ENCODE data around the gene DENND4A.
"Not testable (repeated sequence)": the region's sequence is repeated elsewhere in the genome, so short reads cannot be mapped to it uniquely, and the experiment has no call there.

DENND4A gene

DNA sequence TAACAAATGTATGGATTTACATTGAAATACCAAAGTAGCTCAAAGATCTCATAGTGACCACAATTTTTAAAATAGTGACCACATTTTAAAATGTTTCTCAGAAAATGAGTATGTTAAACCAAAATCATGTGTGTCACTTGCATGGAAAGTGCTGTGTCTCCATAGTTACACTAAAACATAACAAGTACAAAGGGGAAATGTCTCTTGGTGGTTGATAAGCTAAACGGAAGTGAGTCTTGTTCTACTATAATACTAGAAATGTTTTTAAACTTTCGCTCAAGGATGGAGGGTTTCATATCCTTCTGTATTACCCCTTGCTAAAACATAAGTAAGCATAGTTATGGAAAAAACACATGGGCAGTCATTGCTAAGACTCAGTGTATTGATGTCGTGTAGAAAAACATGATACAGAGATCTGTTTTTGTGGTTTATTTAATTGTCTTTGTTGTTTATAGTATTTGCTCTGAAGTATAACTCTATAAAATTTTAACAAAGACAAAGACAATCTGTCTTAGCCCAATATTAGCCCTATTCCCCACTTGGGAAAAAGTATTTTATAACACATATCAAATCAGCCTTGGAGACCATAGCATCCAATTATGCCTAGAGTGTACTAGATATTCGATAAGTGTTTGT is 27.0 kb upstream of the DENND4A start:
- DNase-seq (ENCODE audit: low spot score) = no peak

DNA sequence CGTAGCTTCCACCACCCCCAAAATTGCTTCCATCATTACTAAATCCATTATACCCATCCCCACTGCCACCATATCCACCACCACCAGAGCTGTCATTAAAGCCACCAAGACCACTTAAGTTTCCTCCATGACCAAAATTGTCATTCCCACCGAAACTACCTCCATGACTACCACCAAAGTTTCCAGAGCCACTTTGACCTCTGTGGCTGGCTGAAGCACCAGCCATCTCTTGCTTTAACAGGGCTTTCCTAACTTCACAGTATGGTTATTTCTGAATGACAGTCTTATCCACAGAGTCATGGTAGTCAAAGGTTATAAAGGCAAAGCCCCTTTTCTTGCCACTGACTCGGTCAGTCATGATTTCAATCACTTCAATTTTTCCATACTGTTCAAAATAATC is 24.3 kb upstream of the DENND4A start:
- DNase-seq (ENCODE audit: low spot score) = no peak

DNA sequence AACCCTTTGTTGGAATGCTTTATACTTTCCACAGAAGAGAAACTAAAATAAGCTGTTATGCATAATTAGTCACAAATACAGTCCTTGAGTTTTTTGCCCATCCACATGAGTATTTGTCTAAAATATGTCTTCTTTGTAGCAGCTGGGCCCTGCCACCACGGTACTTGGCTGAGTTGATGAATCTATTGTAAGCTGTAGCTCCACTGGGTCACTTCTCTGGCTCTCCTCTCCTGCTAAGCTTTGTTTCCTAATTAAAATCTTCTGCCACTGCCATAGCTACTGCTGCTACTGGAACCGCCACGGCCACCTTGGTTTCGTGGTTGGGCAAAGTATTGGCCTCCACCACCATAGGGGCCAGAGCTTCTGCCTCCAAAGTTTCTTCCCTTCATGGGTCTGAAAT is 23.9 kb upstream of the DENND4A start:
- DNase-seq (ENCODE audit: low spot score) = not testable (repeated sequence)

DNA sequence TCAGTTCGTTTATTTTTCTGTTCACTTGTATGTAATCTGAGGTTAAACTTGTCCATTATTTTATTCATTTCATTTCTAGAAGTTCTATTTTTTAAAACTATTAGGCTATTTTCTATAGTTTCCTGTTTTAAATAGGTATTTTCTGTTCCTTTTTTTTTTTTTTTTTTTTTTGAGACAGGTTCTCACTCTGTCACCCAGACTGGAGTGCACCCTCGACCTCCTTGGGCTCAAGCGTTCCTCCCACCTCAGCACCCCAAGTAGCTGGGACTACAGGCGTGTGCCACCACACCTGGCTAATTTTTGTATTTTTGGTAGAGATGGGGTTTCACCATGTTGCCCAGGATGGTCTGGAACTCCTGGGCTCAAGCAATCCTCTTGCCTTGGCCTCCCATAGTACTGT is 22.2 kb upstream of the DENND4A start:
- DNase-seq (ENCODE audit: low spot score) = not testable (repeated sequence)

DNA sequence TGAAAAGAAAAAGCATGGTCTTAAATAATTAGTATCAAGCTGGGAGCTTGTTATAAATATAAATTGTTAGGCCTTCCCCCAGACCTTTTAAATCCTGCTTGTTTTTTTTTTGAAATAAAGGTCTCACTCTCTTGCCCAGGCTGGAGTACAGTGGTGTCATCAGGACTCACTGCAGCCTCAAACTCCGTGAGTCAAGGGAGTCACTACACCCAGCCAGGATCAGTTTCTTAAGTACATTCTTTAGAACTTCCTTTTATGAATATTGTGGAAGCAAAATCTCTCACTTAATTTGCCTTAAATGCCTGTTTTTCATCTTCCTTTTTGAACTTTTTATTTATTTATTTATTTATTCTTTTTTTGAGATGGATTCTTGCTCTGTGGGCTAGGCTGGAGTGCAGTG is 20.8 kb upstream of the DENND4A start:
- no peak for DNase-seq (ENCODE audit: low spot score)

DNA sequence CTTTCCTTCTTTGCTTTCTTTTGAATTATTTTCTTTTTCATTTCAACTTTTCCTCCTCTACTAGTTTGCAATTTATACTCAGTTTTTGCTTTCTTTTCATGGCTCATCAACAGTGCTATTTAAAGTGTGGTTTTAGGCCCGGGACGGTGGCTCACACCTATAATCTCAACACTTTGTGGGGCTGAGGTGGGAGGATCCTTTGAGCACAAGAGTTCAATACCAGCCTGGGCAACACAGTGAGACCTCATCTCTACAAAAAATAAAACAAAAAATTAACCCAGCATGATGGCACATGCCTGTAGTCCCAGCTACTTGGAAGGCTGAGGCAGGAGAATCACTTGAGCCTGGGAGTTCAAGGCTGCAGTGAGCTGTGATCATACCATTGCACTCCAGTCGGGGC is 20.4 kb upstream of the DENND4A start:
- no peak for DNase-seq (ENCODE audit: low spot score)

DNA sequence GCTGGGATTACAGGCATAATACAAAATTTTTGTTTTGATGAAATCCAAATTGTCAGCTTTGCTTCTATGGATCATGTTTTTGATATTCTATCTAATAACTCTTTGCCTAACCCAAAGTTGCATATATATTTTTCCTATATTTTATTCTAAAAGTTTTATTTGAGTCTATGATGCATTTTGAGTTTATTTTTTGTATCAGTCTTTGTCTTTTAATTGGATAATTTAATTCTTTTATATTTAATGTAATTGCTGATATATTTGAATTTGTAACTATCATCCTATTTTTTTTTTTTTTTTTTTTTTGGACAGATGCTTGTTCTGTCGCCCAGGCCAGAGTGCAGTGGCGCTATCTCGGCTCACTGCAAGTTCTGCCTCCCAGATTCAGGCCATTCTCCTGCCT is 19.7 kb upstream of the DENND4A start:
- DNase-seq (ENCODE audit: low spot score) = no peak

DNA sequence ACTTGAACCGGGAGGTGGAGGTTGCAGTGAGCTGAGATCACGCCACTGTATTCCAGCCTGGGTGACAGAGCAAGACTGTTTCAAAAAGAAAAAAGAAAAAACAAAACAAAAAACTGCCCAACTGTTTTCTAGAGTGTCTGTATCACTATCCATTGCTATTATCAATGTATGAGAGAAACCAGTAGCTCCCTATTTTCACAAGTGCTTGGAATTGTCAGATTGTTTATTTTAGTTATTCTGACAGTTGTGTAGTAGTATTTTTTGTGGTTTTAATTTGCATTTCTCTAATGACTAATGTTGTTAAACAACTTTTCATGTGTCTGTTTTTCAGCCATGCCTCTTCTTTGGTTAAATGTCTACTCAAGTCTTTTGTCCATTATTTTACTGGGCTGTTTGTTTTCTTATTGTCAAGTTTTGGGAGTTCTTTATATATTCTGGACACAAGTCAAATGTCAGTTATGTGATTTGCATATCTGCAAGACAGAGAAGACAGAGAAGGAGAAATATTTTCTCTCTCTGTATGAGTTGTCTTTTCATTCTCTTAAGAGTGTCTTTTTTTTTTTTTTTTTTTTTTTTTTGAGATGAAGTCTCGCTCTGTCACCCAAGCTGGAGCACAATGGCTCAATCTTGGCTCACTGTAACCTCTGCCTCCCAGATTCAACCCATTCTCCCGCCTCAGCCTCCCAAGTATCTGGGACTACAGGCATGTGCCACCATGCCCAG is 19.1 kb upstream of the DENND4A start:
- not testable (repeated sequence) for DNase-seq (ENCODE audit: low spot score)

DNA sequence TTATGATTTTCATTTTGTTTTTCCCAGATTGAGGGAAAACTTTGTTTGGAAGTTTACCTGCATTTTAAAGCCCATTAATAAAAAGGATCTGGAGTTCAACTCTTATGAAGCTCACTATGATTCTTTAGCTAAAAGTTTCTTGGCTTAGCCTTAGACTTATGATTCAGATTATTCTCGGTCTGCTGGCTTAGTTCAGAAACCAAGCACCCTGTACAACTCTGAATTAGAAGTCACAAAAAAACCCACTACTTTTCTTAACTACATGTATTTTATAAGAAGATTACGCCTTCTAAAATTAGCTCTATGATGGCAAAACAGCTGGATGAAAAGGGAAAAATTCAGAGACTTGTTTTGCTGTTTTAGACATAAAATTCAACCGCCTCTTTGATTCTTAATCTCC is 14.3 kb upstream of the DENND4A start:
- no peak for DNase-seq (ENCODE audit: low spot score)

DNA sequence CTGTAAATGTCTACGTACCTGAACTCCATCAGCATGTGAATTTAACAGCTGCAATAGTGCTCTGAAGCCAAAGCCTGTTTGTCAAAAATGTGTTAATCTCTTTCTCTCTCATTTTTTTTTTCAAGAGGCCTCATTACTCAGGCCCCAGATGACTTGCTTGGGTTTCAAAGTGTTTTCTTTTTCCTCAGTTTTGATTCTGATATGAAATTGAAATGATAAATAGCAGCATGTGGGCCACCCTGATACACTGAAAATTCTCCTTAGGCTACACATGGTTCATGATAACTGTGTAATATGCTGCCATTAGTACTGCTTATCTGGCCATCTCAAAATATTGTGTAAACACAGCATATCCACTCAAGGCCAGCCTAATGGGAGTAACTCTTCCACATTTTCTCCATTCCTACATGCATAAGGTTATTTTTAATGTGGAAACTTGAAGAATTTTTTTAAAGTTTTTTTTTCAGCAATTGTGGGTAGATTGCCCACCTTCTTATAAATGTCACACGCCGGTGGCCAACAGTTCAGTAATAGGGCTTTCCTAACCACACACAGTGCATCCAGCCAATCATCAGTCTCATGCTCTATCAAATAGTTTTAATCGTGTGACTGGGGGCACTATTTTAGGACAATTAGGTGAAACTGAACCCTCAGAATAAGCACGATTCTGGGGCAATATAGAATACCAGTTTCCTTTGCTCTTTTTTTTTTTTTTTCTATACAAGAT is 13.1 kb upstream of the DENND4A start:
- DNase-seq (ENCODE audit: low spot score) = no peak

DNA sequence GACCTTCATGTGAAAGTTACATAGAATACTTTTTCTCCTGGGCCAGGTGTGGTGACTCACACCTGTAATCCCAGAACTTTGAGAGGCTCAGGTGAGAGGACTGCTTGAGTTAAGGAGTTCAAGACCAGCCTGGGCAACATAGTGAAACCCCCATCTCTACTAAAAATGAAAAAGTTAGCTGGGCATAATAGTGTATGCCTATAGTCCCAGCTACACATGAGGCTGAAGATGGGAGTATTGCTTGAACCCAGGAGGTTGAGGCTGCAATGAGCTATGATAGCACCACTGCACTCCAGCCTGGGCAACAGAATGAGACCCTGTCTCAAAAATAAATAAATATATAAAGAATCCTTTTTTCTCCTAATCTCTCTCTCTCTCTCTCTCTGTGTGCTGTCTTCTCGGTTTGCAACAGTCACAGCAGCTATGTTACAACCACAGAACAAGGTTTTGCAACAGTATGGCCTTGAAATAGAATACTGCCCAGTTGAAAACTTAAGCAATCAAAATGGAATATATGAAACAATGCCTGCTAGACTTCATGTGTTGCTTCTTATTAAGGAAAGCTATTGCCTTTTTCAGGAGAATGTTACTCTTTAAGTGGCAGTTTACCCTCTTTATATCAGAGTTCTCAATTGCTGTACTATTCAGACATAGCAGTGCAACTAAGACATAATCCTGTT is 12.3 kb upstream of the DENND4A start:
- no peak for DNase-seq (ENCODE audit: low spot score)

DNA sequence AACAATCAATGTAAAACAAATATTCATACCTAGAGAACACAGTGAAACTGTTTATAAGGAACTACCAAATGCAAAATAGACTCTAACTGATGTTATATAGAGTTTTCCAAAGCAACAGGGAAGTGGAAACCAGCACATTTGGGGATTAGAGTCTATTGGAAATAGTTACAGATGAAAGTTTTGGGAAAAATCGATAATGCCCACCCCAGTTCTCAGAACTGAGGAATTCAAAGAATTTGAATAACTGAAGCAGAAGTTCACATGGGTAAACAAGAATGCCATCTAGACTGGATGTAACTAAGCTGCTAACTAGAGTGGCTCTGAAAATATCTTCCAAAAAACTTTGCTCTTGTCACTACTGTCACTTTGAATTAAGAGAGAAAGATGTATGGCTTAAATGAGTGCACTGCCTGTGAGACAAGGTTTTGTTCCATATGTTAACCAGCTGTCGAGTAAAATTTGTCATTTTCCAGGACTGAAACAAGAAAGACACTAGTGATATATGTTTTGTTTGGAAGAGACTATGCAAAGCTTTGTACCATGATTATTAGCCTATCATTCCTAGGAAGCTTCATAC is 9.2 kb upstream of the DENND4A start:
- no peak for DNase-seq (ENCODE audit: low spot score)

DNA sequence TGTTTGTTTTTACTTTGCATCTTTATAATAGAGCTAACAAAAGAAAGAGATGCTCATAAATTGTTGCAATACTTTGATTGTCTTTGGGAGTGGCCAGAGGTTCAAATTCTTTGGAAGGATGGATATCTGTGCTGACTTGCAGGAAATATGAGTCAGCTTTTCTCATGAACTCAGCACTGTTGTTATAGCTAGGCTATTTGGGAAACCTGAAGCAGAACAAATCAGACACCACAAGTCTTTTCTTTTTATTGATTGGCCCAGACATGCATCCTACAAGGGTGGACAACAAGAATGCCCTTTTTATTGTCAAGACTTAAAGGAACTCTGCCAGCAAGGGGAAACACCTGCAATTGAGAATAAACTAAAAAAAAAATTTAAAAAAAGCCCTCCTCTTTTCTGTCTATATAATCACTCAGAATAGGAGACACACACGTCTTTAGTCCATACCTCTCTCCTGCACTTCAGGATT is 4.6 kb upstream of the DENND4A start:
- no peak for DNase-seq (ENCODE audit: low spot score)

DNA sequence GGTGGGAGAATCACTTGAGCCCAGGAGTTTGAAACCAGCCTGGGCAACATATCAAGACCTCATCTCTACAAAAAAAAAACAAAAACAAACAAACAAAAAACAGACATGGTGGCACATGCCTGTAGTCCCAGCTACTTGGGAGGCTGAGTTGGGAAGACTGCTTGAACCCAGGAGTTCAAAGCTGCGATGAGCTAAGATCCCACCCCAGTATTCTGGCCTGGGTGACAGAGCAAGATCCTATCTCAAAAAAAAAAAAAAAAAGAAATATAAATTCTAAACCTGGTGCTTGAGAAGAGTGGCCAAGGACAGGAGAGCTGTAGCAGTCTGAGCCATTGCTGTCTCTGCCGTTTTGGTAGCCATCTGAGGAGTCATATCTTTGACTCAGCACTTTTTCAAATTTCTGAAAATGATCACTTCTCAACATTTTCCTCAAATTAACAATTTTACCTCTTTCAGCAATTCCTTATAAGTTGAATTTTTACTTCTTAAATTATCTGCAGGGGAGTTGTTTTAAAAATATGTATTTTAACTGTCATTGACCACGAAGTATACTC is 3.6 kb upstream of the DENND4A start:
- no peak for DNase-seq (ENCODE audit: low spot score)

DNA sequence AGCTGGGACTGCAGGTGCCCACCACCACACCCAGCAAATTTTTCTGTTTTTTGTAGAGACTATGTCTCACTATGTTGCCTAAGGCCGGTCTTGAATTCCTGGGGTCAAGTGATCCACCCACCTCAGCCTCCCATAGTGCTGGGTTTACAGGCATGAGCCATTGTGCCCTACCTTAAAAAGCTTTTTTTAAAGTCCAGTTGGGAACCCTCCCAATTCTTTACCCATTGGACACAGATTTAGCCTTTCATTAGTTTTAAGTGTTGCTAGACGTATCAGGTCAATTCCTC is 1.7 kb upstream of the DENND4A start:
- no peak for DNase-seq (ENCODE audit: low spot score)

DNA sequence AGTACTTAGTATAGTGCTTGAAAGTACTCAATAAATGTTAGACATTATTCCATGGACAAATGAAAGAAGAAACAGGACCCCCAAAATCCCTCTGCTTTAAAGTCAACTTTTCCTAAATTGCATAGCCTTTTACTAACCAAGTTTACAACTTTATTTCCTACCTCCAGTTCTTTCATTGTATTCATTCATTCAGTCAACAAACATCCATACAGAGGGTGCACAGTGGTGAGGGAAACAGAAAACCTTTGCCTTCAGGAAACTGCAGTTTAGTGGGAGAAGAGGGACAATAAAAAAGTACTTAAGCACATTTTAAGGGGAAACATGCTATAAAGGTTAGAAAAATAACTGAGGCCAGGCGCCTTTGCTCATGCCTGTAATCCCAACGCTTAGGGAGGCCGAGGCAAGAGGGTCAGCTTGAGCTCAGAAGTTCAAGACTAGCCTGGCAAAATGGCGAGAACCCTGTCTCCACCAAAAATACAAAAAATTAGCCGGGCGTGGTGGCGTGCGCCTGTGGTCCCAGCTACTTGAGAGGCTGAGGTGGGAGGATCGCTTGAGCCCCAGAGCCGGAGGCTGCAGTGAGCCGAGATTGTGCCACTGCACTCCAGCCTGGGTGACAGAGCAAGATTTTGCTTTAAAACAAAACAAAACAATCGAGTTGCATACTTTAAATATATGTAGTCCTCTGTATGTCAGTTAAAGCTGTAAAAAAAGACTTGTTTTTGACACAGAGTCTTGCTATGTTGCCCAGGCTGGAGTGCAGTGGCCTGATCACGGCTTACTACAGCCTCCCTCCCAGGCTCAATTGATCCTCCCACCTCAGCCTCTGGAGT is 1.1 kb upstream of the DENND4A start:
- DNase-seq (ENCODE audit: low spot score) = no peak

DNA sequence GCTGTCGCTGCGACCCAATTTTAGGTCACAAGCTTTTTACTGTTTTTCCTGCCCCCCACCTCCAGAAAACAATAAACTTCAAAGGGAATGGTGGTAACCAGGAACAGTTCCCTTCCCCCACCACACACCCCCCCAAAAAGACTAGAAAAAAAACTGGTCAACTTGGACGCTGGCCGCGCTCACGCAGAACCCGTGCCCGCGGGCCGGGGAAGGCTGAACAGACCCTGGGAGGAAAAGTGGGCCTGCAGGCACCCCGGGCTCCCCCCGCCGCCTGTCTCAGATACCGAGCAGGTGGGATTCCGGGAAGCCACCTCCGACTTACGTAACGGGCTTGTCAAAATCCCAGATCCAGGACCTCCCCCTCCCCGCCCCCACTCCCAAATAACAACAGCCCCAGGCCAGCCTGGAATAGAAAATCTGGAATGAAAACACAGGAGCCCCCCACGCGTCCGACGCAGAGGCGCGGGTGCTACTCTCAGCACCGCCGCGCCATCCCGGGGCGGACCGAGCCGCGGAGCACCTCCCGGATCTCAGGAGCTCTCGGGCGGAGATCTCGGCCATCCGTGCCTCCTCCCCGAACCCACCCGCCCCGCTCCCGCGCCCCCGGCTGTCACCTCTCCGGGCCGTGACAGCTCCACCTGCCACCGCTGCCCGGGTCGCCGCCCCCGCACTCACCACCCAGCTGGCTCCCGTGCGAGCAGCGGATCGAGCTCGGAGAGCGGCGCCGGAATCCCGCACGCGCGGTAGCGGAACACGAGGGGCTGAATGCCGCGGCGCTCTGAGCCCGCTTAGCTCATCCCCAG is 557 bp downstream of the DENND4A start:
- peak; percentile 70 for DNase-seq (ENCODE audit: low spot score)

DNA sequence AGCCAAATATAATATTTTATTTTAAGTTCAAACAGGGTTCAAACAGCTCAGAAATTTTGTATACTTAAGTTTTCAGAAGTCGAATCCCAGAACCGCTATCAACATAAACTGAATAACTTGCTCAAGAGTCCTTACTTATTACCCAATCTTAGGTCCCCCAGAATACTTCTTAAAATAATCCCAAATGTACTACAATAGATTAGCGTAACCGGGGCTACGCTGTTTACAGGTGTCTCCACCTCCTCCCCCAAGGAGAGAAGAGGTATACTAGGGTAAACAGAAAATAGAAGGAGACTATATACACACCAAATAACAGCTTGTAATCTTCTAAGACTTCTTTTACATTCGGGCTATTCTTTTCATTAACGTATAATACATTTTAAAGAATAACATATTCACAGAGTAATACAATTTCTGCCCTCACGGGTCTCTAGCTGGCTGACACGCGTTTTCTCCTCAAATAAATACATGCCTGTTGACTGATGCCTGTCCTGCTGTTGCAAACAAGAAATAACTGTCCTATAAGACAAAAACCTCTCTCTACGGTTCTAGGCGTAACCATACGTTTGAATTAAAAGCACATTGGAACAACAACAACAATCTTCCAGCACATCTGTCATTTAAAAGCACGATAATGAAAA is 1.3 kb downstream of the DENND4A start:
- no peak for DNase-seq (ENCODE audit: low spot score)

DNA sequence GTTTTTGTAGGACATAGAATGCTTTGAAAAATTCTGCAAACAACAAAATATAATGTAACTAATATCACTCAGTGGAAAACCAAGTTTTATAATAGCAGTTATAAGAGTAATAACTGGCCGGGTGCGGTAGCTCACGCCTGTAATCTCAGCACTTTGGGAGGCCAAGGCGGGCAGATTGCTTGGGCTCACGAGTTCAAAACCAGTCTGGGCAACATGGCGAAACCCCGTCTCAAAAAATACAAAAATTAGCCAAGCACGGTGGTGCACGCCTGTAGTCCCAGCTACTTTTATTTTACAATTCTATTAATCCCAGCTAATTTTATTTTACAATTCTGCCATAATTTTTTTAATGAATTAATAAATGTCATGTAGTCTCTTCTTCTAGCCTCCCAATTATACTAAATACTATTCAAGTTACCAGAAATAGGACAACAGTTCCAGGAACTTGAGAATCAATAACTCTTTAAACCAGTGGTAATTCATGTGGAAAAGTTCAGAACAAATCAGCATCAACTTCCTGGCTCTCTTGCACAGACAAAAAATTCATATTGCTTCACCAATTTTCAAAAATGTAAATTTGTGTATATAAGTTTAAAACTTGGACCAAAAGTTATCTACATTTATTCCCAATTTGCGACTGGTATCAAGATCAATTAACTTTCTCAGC is 2.2 kb downstream of the DENND4A start:
- DNase-seq (ENCODE audit: low spot score) = no peak
